HG03521 (cell line): ENCODE measurements around the gene AMIGO1.
"Not testable (repeated sequence)": the region's sequence is repeated elsewhere in the genome, so short reads cannot be mapped to it uniquely, and the experiment has no call there.

Source experiments
- ATAC-seq: cut with Tn5 transposase; IDR thresholded peaks from one replicate; pipeline ENCODE4 v1.9.1; 2021; ENCODE audit warnings: mild to moderate bottlenecking, moderate library complexity; ENCODE audit not compliant: unreplicated experiment

Gene AMIGO1

DNA sequence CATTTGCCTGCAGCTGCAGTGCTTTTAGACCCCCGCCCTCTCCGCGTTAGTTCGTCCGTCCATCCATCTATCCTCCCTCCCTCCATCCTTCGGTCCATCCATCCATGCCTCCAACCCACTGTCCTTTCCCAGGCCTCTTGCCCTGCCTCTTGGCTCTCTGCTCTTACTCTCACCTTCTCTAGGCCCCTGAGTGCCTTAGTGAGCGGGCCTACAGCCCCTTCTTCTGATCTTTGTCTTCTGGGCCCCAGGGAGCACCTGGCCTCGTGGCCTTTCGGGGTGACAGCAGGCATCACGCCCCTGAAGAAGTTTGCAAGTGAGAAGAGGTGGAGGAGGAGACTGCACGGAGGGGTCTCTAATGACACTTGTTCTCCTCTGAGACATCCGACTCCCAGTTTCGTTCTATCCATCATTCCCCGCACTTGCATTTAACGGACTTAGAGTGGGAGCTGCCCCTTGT, 25.0 kb downstream of the AMIGO1 start:
- ATAC-seq = no peak

- peak; percentile 78 for ATAC-seq
Observed at GRCh38 chr1:109483672-109484518, 25.6 kb downstream of the AMIGO1 start, which contains the start of gene ATXN7L2. ATXN7L2 (plus strand) TSS chr1:109483905; CDS start chr1:109483954, 49 bp downstream.

DNA sequence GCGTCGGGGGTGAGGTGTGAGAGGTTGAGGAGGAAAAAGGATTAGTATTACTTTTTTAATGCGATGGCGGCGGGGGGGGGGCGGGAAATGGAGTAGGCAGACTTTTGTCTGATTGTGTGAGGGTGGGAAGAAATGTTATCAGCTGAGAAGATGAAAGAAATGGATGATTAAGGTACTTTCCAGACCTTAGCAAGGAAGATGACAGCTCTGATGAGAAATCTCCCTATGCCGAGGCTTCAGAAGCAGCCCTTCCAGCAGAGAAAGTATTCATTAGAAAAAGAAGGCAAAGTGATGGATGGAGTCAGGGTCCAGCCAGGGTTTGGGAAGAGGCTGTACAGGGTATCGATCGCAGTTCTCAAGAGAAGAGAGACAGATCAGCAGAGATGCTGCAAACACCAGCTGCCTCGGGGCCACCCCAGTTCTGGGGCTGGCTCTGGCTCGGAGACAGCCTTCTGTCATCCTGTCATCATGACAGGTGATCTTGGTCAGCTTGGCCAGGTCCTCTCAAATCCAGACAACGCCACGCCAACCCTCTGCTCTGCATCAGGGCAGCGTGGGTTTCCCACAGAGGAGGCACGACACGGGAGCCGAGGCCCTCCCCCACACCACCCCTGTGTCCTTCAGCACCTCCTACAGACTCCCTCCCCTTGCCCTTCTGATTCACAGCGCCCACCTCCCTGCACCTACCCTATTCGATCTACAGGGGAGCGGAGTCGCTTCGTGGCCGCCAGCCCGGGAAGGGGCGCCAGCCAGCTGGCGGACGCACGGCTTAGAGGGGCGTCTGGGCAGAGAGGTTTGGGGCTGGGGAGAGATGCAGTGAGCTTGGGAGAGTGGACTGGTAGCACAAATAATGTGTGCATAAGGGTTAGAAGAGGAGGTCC, 26.5 kb downstream of the AMIGO1 start:
- peak; percentile 6 for ATAC-seq

DNA sequence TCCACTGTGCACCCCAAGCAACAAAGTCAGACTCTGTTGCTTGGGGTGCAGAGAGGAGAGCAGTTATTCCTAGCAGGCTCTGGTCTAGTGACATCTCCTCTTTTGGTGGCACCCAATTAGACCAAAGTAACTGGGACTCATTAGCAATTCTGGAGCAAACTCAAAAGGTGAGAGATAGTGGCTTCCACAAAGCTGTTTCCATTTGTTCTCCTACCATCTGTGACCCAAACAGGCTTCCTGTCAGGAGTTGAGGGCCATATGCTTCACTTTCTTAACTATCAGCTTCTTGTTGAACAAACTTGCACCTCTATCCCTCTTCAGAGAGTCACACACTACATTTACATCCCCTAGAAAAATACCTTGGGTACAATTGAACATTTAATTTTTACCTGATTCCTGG, 27.3 kb downstream of the AMIGO1 start:
- ATAC-seq = no peak

- ATAC-seq = no peak
Observed at GRCh38 chr1:109481646-109482045, 27.9 kb downstream of the AMIGO1 start.

- no peak for ATAC-seq
Observed at GRCh38 chr1:109479901-109480300, 29.6 kb downstream of the AMIGO1 start.

DNA sequence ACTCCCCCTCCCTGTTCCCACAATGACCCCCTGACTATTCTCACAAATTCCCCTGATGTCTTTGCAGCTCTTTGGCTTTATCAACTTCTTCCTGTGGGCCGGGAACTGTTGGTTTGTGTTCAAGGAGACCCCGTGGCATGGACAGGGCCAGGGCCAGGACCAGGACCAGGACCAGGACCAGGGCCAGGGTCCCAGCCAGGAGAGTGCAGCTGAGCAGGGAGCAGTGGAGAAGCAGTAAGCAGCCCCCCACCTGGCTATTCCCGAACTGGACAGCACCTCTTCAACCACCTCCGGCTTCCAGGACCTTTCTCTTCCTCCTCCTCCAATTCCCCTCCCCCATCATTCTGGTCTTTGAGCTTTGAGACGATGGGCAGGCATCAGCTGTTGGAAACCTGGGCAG, 30.2 kb downstream of the AMIGO1 start:
- no peak for ATAC-seq

- no peak for ATAC-seq
Observed at GRCh38 chr1:109478806-109479205, 30.7 kb downstream of the AMIGO1 start.

- no peak for ATAC-seq
Observed at GRCh38 chr1:109477821-109478220, 31.7 kb downstream of the AMIGO1 start.

GRCh38 chr1:109476825-109477224, 32.7 kb downstream of the AMIGO1 start:
- ATAC-seq = no peak

DNA sequence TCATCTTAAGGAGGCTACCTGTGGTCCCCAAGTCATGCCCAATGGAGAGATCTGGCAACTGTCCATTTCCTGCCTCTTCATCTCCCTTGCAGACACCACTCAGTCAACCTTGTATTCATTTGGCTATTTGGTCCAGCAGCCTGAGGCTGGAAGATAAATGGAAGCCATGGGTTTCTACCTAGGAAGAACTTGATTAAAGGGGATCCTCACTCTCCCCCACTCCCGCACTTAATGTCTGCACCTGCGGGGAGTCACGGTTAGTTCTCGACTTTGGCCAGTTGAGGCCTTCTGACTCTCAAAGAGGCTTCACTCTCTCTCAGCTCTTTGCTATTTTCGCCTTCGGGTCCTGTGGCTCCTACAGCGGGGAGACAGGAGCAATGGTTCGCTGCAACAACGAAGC, 34.3 kb downstream of the AMIGO1 start:
- no peak for ATAC-seq

GRCh38 chr1:109474697-109475096, 34.8 kb downstream of the AMIGO1 start:
- ATAC-seq = no peak

DNA sequence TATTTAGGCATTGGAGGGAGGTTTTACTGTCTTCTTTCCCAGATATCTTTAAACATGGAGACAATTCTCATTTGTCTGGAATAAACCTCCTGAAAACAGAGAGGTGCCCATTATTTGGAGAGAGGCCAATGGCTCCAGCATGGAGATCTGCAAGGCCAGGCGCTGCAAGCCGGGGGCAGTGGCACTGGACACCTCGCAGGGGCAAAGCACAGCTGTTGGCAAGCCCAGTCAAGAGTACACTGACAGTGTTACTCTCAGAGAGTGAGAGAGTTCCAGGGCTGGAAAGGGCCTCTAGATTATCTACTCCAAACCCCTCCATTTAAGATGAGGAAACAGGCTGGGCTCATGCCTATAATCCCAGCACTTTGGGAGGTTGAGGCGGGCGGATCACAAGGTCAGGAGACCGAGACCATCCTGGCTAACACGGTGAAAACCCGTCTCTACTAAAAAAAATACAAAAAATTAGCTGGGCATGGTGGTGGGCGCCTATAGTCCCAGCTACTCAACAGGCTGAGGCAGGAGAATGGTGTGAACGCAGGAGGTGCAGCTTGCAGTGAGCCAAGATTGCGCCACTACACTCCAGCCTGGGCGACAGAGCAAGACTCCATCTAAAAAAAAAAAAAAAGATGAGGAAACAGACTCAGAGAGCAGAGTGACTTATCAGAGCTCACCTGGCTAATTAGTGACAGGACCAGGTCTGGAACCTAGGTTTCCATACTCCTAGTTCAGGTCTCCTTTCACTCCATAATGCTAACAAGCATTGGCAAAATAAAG, 36.1 kb downstream of the AMIGO1 start:
- not testable (repeated sequence) for ATAC-seq

DNA sequence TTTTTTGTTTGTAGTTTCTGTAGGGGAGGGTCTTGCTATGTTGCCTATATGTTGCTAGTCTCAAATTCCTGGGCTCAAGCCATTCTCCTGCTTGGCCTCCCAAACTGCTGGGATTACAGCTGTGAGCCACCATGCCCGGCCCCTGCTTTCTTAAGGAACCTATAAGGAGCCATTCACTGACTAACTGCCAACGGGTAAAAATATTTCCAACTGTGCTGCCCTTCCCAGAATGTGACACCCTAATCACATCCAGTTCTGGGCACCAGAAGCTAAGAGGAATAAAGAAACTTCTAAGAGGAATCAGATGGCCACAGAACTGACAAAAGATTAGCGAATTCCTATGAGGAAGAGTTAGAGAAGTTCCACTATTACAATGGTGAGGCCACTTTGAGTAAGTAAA, 36.7 kb downstream of the AMIGO1 start:
- ATAC-seq = no peak

DNA sequence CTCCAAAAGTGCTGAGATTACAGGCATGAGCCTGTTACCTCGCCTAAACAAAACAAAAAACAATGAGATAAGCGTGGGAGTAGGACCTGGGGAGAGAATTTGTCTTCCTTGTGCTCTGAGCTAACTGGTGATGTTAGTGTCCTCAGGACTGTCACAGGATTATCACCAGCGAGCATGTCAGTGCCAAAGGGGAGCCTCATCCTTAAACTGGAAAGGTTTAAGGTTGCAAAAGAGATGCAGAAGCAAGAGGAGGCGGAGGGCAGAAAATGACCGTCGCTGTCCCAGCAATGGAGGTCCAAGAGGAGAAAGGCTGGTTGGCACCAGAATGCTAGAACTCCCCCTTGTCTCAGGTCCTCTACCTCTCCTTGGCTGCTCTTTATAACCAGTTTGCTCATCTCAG, 39.3 kb downstream of the AMIGO1 start:
- ATAC-seq = no peak

- no peak for ATAC-seq
Observed at GRCh38 chr1:109468903-109469302, 40.6 kb downstream of the AMIGO1 start.

- no peak for ATAC-seq
Observed at GRCh38 chr1:109468061-109468460, 41.5 kb downstream of the AMIGO1 start.

- ATAC-seq = no peak
Observed at GRCh38 chr1:109467301-109467777, 42.2 kb downstream of the AMIGO1 start.

DNA sequence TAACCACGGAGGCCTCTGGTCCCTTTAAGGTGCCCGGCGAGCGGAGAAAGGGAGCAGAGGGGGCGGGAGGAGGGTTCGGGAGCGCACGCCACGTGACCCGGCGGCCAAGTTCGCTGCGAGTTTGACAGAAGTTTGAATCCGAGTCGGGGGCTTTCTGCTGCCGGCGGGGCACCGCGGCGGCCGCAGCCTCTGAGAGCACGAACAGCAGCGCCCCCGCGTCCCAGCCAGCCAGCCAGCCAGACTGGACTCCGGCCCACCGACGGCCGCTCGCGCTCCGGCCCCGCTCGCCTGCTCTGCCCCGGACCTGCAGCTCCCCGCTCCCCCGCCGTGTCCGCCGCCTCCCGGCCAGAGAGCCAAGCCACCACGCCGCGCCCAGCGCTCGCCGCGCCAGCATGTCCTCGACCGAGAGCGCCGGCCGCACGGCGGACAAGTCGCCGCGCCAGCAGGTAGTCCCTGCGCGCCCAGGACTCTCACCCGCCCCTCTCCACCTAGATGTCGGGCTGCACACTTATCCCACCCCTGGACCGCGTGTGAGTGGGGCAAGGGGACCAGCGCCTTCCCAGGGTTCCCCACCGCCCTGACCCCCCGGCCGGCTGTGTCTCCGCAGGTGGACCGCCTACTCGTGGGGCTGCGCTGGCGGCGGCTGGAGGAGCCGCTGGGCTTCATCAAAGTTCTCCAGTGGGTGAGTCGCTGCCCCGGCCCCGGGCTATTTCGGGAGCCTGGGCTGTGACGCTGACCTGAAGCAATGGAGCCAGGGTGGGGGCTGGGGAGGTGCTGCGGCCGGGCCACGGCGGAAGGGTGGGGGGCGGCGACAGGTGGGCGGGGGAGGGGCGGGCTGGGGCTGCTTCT, 42.9 kb downstream of the AMIGO1 start, which contains the start of gene SYPL2:
Gene SYPL2, plus strand, starts transcription at position 95 of the 849 bp plus-strand sequence. Its CDS starts 298 bp downstream, at position 393.
- no peak for ATAC-seq

DNA sequence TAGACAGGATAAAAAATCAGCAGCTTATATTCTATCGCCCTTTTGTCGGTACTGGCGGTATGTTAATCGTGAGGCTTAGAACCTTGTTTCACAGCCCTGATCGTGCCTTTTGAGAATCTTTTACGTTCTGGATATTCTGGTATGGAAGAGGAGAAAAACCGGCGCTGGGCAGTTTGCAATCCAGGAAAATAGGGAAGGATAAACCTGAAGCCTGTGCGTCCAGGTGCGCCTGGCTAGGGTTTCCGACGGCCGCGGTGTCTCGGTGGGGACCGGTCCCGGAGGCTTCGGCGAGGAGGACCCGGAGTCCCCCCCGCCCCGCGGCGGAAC, 43.4 kb downstream of the AMIGO1 start:
- no peak for ATAC-seq
